Measurements from ENCODE around the gene NDUFS8.

The NDUFS8 gene

DNA sequence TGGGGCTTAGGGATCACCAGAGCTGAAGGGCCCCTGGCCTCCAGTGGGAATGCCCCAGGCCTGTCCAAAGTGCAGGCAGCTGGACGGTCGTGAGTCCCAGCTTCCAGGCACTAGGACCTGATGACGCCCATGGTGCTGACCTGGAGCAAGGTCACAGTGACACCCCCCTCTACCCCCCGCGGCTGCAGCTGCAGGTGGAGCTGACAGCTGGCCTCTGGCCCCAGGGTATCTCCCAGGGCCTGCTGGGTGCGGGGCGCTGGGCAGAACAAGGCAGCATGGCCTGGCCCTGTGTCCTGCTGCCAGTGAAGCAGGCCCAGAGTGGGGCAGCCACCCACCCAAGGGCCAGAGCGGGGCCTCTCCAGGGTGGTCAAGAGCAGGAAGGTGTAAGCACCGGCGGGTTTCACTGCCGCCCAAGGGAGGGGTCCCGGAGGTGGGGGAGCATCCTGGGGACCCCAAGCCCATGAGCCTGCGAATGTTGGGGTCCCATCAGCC lies 7.8 kb downstream of the NDUFS8 start:
- peak; percentile 85 for DNase-seq

DNA sequence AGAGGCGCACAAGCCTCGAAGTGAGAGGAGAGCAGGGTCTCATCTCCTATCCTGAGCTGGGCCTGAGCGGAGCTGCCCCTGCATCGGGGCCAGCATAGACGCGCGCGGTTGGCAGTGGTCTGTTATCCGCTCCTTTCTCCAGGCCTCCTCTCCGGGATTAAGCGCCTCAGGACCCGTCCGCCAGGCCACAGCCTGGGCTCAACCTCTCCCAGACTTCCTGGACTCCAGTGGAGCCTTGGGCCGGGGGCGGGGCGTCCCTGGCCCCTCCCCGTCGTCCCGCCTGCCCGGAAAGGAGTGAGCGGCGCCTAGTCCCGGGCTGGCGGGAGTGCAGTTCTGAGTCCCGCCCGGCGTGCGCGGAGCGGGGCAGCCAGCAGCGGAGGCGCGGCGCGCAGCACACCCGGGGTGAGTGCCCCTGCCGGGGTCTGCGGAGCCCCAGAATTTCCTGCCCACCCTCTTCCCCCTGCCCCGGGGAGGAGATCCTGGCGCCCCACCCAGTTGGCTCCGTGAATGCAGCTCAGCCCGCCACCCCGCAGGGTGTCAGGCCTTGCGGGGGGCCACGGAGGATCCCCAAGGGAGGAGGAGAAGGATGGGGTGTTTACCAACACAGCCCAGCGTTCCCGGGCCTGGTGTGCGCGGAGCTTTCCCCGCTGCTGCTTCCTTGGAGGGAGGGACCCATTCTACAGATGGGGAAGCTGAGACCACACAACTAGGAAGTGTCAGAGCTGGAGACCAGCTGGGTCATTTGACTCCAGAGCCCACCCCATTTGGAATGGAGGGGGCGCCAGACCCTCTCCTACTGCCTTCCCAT lies 8.4 kb downstream of the NDUFS8 start, which contains the start of gene TCIRG1:
TCIRG1 (plus strand) TSS at position 308 of the 808 bp plus-strand sequence. CDS start 2,247 bp downstream, outside the sequence.
- DNase-seq = peak; percentile 96

DNA sequence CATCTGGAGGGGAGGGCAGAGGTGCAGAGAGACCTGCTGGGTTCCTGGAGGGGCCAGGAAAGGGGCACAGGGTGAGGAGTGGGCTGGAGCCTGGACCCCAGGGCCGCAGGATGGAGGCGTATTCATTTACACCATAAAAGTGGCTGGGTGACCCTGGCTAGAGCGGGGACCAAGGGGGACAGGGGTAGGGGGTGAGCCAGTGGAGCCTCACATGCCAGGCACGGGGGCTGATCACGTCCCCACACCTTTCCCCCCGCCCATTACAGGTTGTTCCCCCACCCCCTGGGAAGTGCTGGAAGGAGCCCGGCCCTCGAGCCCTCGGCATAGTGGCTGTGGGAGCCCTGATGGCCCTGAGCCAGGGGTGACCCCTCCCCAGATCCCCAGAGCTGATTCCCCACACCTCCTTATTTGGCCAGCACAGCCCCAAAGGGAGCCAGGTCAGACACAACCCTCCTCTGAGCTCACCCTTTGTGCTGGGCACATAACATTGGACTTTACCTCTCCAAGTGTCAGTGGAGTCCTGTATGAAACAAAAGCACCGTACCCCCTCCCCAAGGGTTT lies 9.1 kb downstream of the NDUFS8 start:
- peak; percentile 72 for DNase-seq

DNA sequence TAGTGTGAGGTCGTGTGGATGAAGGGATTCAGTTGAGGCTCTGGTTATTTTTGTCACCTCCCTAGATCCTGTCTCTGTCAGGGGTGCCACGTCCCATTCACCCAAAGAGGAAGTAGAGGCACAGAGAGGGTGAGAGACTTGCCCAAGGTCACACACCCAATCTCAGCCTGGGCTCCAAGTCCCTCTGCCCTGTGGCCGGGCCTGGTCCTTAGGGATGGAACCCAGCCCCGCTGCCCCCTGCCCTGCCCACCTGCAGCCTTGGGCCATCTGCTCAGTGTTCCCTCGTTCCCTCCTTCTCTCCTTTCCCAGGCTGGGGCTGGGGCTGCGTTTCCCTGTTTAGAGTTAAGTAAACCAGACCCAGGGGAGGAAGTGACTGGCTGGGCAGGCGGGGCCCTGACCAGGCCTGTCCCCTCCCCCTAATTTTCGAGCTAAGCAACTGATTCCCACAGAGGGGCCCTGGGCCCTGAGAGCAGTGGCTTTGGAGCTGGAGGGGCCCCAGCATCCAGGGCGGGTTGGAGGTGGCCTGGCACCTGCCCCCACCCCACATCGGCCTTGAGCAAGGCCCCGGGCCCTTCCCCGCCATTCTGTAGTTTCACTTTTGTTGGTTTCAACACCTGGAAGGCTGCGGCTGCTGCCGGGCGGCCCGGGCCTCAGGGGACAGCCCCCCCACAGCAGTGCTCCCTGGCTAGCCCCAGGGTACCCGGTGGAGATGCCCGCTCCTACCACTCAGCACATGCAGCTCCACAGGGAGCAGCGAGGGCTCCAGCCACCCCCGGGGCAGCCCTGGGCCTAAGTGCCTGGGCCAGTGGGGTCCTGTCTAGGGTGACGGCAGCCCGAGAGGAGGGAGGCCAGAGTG lies 9.8 kb downstream of the NDUFS8 start:
- DNase-seq = peak; percentile 91

DNA sequence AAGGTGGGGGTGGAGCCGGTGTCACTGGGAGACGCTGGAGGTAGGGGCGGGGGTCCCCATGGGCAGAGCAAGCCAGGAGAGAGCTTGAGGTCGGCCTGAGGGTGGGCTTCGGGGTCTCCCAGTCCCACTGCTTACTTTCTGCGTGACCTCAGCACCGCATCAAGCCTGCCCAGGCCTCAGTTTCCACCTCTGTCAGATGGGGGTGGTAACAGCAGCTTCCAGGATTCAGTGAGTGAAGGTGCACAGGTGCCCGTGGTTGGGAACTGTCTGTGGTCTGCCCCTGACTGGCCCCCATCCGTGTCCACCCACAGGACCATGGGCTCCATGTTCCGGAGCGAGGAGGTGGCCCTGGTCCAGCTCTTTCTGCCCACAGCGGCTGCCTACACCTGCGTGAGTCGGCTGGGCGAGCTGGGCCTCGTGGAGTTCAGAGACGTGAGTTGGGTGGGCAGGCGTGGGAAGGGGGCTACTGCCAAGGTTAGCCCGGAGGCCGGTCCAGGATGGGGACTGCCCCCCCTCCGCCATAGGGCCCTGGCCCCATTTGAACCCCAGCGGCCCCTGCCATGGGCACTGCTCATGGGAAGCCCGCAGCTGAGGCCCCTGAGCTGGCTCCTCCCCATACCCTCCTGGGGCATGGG lies 10.6 kb downstream of the NDUFS8 start:
- DNase-seq = no peak

DNA sequence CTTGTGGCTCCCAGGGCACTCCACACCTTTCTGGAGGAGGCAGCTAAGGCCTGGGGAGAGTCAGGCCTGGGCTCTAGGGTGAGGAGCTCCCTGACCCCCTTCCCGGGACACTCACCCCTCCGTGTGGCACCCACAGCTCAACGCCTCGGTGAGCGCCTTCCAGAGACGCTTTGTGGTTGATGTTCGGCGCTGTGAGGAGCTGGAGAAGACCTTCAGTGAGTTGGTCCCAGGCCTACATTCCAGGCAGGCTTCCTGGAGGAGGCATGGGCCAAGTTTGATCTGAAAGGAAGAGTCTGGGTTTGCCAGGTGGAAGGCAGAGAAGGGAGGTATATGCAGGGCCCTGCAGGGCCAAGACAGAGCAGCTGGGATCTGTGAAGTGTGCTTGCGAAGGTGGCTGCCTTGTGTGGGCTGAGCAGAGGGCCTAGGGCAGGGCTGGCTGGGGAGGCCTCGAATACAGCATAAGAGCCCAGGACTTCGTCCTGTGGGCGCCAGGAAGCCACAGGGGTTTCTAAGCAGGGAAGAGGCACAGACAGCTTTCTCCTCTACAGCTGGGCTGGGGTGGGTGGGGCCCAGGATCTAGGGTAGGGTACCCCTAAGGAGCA lies 11.2 kb downstream of the NDUFS8 start:
- DNase-seq = no peak

DNA sequence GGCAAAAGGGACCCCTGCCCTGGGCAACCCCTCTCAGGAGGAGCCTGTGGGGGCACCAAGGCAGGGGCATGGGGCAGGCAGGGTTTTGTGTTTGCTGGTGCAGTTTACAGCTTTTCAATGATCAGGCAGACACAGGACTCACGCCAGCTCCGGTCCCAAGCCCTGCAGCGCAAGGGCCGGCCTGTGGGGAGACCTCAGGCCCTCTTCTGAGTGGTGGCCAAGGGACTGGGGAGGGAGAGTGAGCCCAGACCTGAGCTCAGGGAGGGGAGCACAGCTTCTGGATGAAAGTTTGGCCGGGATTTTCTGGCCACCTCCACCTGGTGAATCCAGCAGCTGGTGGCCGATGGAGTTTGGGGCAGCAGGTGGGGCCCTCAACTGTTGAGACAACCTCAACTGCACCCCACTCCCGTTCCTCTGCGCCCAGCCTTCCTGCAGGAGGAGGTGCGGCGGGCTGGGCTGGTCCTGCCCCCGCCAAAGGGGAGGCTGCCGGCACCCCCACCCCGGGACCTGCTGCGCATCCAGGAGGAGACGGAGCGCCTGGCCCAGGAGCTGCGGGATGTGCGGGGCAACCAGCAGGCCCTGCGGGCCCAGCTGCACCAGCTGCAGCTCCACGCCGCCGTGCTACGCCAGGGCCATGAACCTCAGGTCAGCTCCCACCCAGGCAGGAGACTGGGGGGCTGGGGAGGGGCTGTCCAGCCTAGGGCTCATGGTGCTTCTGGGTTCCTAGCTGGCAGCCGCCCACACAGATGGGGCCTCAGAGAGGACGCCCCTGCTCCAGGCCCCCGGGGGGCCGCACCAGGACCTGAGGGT lies 11.9 kb downstream of the NDUFS8 start:
- DNase-seq = peak; percentile 40

DNA sequence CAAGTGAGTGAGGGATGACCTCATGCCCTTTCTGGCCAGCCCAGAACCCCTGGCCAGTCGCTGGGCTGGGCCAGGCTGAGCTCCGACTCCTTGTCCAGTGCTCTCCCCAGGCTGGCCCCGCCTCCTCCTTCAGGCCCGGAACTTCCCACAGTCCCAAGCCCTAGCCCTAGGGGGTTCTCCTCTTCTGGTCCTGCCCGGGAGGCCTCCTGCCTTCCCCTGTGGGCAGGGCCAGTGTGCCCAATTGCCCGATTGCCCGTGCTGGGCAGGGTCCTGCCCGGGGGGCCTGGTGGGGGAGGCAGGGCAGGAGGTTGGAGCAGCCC lies 12.5 kb downstream of the NDUFS8 start:
- no peak for DNase-seq

DNA sequence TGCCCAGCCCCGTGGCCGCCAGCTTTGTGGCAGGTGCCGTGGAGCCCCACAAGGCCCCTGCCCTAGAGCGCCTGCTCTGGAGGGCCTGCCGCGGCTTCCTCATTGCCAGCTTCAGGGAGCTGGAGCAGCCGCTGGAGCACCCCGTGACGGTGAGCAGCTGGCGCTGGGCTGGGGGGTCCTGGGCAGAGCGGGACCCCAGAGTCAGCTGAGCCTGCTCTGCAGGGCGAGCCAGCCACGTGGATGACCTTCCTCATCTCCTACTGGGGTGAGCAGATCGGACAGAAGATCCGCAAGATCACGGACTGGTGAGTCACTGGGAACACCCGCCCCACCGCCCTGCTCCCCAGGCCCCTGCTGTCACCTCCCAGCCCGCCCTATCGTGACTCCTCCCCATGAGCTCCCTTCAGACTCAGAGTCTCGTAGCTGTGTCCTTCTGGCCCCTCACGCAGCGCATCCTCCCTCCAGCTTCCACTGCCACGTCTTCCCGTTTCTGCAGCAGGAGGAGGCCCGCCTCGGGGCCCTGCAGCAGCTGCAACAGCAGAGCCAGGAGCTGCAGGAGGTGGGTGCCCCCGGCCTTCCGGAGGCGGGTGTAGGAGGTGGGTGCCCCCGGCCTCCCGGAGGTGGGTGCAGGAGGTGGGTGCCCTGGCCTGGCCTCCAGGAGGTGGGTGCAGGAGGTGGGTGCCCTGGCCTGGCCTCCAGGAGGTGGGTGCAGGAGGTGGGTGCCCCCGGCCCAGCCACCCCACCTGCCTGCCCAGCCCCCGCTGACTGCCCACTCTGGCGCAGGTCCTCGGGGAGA lies 13.1 kb downstream of the NDUFS8 start:
- DNase-seq = peak; percentile 46

DNA sequence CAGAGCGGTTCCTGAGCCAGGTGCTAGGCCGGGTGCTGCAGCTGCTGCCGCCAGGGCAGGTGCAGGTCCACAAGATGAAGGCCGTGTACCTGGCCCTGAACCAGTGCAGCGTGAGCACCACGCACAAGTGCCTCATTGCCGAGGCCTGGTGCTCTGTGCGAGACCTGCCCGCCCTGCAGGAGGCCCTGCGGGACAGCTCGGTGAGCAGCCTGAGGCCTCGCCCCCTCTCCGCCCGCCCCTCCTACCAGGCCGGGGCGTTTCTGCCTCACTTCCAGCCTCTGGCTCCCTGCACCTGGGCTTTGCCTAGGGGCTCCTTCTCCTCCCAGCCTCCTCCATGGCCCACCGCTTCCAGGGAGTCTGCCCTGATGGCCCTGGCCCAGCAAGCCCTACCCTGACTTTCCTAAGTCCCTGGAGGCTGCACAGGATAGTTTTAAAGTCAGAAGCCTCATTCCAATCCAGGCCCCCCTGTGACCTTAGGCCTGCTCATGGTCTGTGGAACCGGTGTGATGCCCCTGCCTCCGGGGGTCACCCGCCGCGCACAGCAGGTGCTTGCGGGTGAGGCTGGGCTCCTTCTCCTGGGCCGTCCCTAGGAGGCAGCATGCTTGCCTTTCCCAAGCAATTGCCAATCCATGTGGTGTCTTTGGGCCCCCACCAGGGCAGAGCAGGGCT lies 13.8 kb downstream of the NDUFS8 start:
- peak; percentile 69 for DNase-seq

DNA sequence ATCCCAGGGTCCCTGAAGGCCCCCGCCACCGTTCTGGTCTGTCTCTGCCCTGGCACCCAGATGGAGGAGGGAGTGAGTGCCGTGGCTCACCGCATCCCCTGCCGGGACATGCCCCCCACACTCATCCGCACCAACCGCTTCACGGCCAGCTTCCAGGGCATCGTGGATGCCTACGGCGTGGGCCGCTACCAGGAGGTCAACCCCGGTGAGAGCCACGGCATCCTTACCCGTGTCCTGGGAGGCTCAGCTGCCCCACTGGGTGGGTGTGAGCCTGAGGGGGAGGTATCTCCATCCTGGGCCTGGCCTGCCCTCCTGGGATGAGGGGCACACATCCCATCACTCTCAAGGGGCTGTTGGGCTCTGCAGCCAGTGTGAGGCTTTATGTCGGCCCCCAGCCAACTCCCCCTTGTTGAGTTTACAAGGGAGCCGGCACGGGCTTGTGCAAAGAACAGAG lies 14.4 kb downstream of the NDUFS8 start:
- no peak for DNase-seq

DNA sequence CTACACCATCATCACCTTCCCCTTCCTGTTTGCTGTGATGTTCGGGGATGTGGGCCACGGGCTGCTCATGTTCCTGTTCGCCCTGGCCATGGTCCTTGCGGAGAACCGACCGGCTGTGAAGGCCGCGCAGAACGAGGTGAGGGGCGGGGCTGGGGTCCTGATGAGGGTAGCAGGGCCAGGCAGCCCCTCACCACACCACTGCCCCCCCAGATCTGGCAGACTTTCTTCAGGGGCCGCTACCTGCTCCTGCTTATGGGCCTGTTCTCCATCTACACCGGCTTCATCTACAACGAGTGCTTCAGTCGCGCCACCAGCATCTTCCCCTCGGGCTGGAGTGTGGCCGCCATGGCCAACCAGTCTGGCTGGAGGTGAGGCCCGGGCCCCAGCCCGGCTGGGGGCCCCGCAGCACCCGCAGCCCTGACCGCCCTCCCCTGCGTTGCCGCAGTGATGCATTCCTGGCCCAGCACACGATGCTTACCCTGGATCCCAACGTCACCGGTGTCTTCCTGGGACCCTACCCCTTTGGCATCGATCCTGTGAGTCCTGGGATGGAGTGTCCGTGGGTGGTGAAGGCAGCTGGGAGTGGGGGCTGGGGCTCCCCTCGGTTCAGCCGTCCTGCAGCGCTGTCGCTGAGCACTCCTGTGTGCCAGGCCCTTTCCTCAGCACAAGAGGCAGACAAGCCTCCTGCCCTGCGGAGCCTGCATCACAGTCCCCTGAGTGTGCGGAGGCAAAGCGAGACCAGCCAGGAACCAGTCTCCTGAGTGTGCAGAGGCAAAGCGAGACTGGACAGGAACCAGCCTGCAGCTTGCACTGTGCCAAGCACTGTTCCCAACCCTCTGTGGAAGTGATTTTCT lies 17.2 kb downstream of the NDUFS8 start:
- DNase-seq = no peak

DNA sequence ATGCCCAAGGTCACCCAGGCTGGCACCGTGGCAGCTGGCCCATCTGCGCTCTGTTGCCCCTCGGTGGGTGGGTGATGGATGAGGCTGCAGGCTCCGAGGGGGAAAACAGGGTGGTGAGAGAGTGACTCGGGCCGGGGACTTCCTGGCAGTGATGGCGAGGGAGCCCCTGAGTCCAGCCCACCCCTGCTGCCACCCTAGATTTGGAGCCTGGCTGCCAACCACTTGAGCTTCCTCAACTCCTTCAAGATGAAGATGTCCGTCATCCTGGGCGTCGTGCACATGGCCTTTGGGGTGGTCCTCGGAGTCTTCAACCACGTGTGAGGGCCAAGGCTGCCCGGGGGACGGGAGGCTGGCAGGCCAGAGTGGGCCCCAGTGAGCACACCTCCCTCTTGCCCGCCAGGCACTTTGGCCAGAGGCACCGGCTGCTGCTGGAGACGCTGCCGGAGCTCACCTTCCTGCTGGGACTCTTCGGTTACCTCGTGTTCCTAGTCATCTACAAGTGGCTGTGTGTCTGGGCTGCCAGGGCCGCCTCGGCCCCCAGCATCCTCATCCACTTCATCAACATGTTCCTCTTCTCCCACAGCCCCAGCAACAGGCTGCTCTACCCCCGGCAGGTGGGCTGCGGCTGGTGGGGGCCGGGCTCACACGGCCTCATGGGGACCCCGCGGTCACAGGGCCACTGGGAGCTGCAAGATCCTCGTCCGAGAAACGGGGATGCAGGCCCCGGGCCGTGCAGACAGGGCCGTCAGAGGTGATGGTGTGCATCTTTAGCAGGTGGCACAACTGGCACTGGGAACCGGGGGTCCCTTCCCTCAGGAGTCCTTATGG lies 18.4 kb downstream of the NDUFS8 start:
- DNase-seq = no peak

DNA sequence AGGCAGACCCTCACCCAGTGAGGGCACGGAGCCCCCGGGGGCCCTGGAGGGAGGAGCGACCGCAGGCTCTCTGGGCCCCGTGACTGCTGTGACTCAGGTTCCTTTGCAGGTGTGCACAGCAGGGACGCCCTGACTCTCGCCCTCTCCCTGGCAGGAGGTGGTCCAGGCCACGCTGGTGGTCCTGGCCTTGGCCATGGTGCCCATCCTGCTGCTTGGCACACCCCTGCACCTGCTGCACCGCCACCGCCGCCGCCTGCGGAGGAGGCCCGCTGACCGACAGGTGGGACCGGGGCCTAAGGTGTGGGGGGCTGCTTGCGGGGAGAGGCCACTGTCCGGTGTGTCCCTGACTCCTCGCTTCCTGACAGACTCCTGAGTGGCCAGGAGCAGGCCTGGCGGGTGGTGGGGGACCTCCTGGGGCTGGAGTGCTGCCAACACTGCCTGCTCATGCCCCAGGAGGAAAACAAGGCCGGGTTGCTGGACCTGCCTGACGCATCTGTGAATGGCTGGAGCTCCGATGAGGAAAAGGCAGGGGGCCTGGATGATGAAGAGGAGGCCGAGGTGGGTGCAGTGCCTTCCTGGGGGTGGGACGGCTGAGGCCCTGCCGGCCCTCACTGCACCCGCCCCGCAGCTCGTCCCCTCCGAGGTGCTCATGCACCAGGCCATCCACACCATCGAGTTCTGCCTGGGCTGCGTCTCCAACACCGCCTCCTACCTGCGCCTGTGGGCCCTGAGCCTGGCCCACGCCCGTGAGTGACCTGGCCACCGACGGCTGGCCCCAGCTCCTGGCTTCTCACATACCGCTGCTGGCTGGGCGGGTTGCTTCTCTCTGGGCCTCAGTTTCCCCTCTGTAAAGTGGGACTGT lies 19.3 kb downstream of the NDUFS8 start:
- no peak for DNase-seq

DNA sequence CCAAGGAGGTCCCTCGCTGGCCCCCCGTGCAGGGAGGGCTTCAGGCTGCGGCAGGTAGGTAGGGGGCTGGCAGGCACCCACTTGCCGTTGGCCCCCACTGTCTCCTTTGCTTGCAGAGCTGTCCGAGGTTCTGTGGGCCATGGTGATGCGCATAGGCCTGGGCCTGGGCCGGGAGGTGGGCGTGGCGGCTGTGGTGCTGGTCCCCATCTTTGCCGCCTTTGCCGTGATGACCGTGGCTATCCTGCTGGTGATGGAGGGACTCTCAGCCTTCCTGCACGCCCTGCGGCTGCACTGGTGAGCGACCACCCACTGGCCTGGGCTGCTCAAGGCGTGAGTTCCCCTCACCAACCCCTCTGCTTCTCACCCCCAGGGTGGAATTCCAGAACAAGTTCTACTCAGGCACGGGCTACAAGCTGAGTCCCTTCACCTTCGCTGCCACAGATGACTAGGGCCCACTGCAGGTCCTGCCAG lies 19.9 kb downstream of the NDUFS8 start:
- no peak for DNase-seq

DNA sequence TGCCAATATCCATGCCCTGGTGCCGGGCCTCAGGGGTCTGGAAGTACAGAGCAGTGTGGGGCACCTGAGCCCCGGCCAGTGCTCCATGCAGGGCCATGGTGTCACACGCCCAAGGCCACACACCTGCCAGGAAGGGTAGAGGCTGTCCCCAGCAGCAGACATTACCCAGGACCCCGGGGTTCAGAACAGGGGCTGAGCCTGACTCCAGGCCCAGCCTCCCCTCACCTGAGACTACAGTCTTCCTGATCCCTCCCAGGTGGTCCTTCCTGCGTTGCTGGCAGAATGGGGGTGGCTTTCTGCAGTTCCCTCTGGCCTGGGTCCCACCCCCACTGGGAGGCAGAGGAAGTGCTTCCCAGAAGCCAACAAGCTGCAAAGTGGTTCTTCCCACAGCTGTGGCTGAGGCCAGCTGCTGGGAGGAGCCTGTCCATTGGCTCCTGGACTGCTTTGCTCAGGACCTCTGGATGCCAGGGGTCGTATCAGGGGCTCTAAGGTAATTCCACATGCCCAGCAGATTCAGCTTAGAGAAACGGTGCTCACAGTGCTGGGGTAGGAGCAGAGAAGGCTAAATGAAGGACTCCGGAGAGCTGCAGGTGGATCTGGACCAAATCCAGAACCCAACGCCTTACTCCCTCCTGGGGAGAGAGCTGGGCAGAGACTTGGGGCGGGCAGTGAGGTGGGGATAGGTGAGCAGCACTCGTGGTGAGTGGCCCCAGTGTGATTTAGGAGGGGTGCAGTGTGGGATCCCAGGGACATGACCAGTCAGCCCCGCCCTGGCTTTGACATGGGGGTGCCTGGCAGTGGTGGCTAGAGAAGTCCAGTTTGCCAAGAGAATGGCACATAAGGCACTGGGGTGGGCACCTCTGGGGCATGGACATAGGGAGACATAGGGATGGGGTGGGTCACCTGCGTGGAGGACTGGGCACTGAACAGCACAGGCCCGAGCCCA lies 21.0 kb downstream of the NDUFS8 start:
- DNase-seq = peak; percentile 32
